ENCODE measurements around the gene GSDMA. TPM values are rescaled to one million over a fixed set of nuclear protein-coding genes. Genes with fewer than 3 reads are reported as not detected.

GSDMA gene
- polyA plus RNA-seq, 4 donors, result 0.04 to 0.63 (median 0.54) TPM; not detected in 1

DNA sequence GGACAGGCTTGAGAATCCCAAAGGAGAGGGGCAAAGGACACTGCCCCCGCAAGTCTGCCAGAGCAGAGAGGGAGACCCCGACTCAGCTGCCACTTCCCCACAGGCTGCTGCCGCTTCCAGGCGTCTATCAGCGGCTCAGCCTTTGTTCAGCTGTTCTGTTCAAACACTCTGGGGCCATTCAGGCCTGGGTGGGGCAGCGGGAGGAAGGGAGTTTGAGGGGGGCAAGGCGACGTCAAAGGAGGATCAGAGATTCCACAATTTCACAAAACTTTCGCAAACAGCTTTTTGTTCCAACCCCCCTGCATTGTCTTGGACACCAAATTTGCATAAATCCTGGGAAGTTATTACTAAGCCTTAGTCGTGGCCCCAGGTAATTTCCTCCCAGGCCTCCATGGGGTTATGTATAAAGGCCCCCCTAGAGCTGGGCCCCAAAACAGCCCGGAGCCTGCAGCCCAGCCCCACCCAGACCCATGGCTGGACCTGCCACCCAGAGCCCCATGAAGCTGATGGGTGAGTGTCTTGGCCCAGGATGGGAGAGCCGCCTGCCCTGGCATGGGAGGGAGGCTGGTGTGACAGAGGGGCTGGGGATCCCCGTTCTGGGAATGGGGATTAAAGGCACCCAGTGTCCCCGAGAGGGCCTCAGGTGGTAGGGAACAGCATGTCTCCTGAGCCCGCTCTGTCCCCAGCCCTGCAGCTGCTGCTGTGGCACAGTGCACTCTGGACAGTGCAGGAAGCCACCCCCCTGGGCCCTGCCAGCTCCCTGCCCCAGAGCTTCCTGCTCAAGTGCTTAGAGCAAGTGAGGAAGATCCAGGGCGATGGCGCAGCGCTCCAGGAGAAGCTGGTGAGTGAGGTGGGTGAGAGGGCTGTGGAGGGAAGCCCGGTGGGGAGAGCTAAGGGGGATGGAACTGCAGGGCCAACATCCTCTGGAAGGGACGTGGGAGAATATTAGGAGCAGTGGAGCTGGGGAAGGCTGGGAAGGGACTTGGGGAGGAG, 52.5 kb downstream of the GSDMA start, which contains the start of gene CSF3:
Gene CSF3 (plus strand): TSS at position 436 of the 993 bp plus-strand sequence. CDS start 35 bp downstream, at position 471.
- FAIRE-seq, result no peak
- Histone ChIP-seq H3K27me3 (ENCODE audit: control insufficient read depth in 3 of 3, insufficient read depth in 3 of 3, low read length in 3 of 3) (no peaks in the 10 kb centered on the region), H3K4me3 (ENCODE audit: low read depth in 1 of 3, low read length in 3 of 3) (no peak within 1 kb of the TSS), H3K27ac (ENCODE audit: low read depth in 1 of 3, low read length in 2 of 3) (peak within 1 kb of the TSS in 1 of 3 donors; percentile 7), H3K9me3 (ENCODE audit: control insufficient read depth in 2 of 2, insufficient read depth in 1 of 2, low read depth in 1 of 2, low read length in 1 of 2) (no peaks in the 10 kb centered on the region), H3K4me1 (ENCODE audit: control insufficient read depth in 3 of 3, insufficient read depth in 2 of 3, low read depth in 1 of 3, low read length in 2 of 3) (peaks cover 0 to 16% (median 0%) of the 10 kb centered on the region in 3 donors), H3K36me3 (ENCODE audit: control insufficient read depth in 3 of 3, insufficient read depth in 2 of 3, low read depth in 1 of 3, low read length in 3 of 3) (peaks cover 6 to 33% (median 7%) of the 10 kb centered on the region in 3 donors)
- peak; percentile 54 to 59 for DNase-seq
- WGBS, 3 donors, result 11 to 47% (median 28%) methylated on average over 19 to 20 of the region's 20 CpGs

DNA sequence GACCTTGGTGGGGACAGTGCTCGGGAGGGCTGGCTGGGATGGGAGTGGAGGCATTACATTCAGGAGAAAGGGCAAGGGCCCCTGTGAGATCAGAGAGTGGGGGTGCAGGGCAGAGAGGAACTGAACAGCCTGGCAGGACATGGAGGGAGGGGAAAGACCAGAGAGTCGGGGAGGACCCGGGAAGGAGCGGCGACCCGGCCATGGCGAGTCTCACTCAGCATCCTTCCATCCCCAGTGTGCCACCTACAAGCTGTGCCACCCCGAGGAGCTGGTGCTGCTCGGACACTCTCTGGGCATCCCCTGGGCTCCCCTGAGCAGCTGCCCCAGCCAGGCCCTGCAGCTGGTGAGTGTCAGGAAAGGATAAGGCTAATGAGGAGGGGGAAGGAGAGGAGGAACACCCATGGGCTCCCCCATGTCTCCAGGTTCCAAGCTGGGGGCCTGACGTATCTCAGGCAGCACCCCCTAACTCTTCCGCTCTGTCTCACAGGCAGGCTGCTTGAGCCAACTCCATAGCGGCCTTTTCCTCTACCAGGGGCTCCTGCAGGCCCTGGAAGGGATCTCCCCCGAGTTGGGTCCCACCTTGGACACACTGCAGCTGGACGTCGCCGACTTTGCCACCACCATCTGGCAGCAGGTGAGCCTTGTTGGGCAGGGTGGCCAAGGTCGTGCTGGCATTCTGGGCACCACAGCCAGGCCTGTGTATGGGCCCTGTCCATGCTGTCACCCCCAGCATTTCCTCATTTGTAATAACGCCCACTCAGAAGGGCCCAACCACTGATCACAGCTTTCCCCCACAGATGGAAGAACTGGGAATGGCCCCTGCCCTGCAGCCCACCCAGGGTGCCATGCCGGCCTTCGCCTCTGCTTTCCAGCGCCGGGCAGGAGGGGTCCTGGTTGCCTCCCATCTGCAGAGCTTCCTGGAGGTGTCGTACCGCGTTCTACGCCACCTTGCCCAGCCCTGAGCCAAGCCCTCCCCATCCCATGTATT, 53.5 kb downstream of the GSDMA start:
- Histone ChIP-seq H3K4me3 (ENCODE audit: low read depth in 1 of 3, low read length in 3 of 3) (no peak overlapping the region), H3K36me3 (ENCODE audit: control insufficient read depth in 3 of 3, insufficient read depth in 2 of 3, low read depth in 1 of 3, low read length in 3 of 3) (peaks cover 6 to 43% (median 8%) of the 10 kb centered on the region in 3 donors), H3K27ac (ENCODE audit: low read depth in 1 of 3, low read length in 2 of 3) (no peak overlapping the region), H3K27me3 (ENCODE audit: control insufficient read depth in 3 of 3, insufficient read depth in 3 of 3, low read length in 3 of 3) (no peaks in the 10 kb centered on the region), H3K9me3 (ENCODE audit: control insufficient read depth in 2 of 2, insufficient read depth in 1 of 2, low read depth in 1 of 2, low read length in 1 of 2) (no peaks in the 10 kb centered on the region), H3K4me1 (ENCODE audit: control insufficient read depth in 3 of 3, insufficient read depth in 2 of 3, low read depth in 1 of 3, low read length in 2 of 3) (peaks cover 0 to 16% (median 0%) of the 10 kb centered on the region in 3 donors)
- FAIRE-seq (no peak), DNase-seq (no peak)
- 80 to 84% (median 82%) methylated on average over 22 to 26 of the region's 26 CpGs for WGBS, 3 donors

DNA sequence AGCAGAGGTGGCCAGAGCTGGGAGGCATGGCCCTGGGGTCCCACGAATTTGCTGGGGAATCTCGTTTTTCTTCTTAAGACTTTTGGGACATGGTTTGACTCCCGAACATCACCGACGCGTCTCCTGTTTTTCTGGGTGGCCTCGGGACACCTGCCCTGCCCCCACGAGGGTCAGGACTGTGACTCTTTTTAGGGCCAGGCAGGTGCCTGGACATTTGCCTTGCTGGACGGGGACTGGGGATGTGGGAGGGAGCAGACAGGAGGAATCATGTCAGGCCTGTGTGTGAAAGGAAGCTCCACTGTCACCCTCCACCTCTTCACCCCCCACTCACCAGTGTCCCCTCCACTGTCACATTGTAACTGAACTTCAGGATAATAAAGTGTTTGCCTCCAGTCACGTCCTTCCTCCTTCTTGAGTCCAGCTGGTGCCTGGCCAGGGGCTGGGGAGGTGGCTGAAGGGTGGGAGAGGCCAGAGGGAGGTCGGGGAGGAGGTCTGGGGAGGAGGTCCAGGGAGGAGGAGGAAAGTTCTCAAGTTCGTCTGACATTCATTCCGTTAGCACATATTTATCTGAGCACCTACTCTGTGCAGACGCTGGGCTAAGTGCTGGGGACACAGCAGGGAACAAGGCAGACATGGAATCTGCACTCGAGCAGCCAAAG, 54.7 kb downstream of the GSDMA start:
- Histone ChIP-seq H3K4me1 (ENCODE audit: control insufficient read depth in 3 of 3, insufficient read depth in 2 of 3, low read depth in 1 of 3, low read length in 2 of 3) (peaks cover 0 to 16% (median 0%) of the 10 kb centered on the region in 3 donors), H3K9me3 (ENCODE audit: control insufficient read depth in 2 of 2, insufficient read depth in 1 of 2, low read depth in 1 of 2, low read length in 1 of 2) (no peaks in the 10 kb centered on the region), H3K27ac (ENCODE audit: low read depth in 1 of 3, low read length in 2 of 3) (peak overlapping the region in 1 of 3 donors; percentile 26), H3K4me3 (ENCODE audit: low read depth in 1 of 3, low read length in 3 of 3) (no peak overlapping the region), H3K36me3 (ENCODE audit: control insufficient read depth in 3 of 3, insufficient read depth in 2 of 3, low read depth in 1 of 3, low read length in 3 of 3) (peaks cover 6 to 56% (median 20%) of the 10 kb centered on the region in 3 donors), H3K27me3 (ENCODE audit: control insufficient read depth in 3 of 3, insufficient read depth in 3 of 3, low read length in 3 of 3) (no peaks in the 10 kb centered on the region)
- FAIRE-seq, result no peak
- 56 to 59% (median 58%) methylated on average over 15 of the region's 15 CpGs for WGBS, 3 donors
- DNase-seq, result no peak

DNA sequence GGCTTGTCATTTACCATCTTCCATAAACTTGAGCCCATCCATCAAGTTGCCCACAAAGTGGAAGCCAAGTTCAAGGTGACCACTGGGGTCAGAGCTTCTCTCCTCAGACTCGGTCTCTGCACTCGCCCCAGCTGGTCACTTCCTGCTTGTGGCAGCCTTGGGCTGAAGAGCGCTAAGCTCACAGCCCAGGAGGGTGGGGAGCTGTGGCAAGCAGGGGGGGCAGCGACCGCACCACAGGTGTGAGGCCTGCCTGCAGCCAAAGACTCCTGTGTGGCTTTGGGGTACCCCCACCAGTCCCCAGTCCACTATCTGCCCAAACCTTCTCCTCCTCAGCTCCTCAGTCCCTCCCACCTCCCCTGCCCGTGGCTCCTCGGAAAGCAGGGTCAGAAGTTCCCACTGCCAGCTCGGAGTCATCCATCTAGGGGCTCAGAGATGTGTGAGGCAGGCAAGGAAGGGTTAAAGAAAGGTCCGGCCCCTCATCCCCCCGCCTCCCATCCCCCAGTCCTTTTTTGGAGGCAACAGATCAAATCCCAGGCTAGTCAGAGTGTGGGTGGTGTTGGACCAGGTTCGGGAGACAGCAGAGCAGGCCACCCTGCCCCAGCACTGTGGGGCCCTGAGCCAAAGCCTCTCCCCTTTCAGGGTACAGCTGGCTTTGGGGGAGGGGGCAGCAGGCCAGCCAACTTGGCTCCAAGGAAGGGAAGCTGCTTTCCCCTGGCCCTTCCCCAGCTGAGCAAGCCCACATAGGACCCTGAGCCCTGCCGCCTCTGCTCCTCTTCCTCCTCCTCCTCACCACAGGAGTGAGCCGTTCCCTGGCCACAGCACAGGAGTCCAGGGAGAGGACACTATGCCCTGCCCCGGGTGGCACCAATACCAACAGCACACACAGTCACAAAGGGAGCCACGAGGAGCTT, 55.7 kb downstream of the GSDMA start:
- peaks cover 0 to 20% (median 0%) of the 10 kb centered on the region in 3 donors for H3K4me1 ChIP-seq (ENCODE audit: control insufficient read depth in 3 of 3, insufficient read depth in 2 of 3, low read depth in 1 of 3, low read length in 2 of 3)
- FAIRE-seq (no peak), DNase-seq (no peak)
- H3K4me3 ChIP-seq (ENCODE audit: low read depth in 1 of 3, low read length in 3 of 3), result no peak overlapping the region
- peak overlapping the region in 1 of 3 donors; percentile 32 for H3K27ac ChIP-seq (ENCODE audit: low read depth in 1 of 3, low read length in 2 of 3)
- 52 to 65% (median 62%) methylated on average over 12 to 15 of the region's 15 CpGs for WGBS, 3 donors
- H3K9me3 ChIP-seq (ENCODE audit: control insufficient read depth in 2 of 2, insufficient read depth in 1 of 2, low read depth in 1 of 2, low read length in 1 of 2), result no peaks in the 10 kb centered on the region
- H3K36me3 ChIP-seq (ENCODE audit: control insufficient read depth in 3 of 3, insufficient read depth in 2 of 3, low read depth in 1 of 3, low read length in 3 of 3), result peaks cover 10 to 65% (median 22%) of the 10 kb centered on the region in 3 donors
- no peaks in the 10 kb centered on the region for H3K27me3 ChIP-seq (ENCODE audit: control insufficient read depth in 3 of 3, insufficient read depth in 3 of 3, low read length in 3 of 3)

DNA sequence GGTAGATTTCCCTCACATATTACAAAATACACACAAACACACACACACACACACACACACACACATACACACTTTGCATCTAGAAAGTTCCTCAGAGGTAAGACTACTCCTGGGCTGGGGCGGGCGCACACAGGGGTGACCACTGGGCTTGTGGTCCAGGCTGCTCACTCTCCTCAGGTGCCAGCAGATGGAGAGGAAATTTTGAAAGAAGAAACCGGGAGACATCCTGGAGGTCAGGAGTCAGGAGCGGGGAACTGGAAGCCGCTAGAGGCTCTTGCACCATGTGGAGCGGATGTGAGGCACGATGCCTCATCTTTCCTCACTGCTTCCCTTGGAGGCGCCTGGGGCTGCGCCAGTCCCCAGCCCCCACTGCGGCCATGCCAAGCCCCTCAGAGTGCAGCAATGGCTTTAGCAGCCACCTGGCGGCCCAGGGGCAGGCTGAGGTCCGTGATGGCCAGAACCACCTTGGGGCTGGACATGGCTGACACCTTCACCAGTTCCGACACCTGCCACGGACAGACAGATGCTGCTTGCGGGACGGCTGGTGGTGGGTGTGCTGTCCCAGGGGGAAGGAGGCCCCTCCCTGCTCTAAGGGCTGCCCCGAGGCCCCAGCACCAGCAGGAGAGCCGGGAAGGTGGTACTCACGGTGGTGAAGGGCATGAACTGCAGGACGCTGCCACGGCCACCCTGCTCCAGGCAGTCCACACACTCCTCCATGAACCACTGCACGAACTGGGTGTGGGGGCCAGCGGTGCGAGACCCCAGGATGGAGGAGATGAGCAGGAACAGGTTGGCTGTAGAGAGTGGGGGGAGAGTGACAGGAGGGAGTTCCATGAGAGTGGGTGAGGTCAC, 56.6 kb downstream of the GSDMA start:
- H3K9me3 ChIP-seq (ENCODE audit: control insufficient read depth in 2 of 2, insufficient read depth in 1 of 2, low read depth in 1 of 2, low read length in 1 of 2), result no peaks in the 10 kb centered on the region
- H3K27ac ChIP-seq (ENCODE audit: low read depth in 1 of 3, low read length in 2 of 3), result peak overlapping the region in 1 of 3 donors; percentile 32
- no peak overlapping the region for H3K4me3 ChIP-seq (ENCODE audit: low read depth in 1 of 3, low read length in 3 of 3)
- peaks cover 0 to 20% (median 0%) of the 10 kb centered on the region in 3 donors for H3K4me1 ChIP-seq (ENCODE audit: control insufficient read depth in 3 of 3, insufficient read depth in 2 of 3, low read depth in 1 of 3, low read length in 2 of 3)
- no peaks in the 10 kb centered on the region for H3K27me3 ChIP-seq (ENCODE audit: control insufficient read depth in 3 of 3, insufficient read depth in 3 of 3, low read length in 3 of 3)
- 84 to 92% (median 89%) methylated on average over 24 of the region's 24 CpGs for WGBS, 3 donors
- DNase-seq (no peak), FAIRE-seq (no peak)
- peaks cover 12 to 74% (median 22%) of the 10 kb centered on the region in 3 donors for H3K36me3 ChIP-seq (ENCODE audit: control insufficient read depth in 3 of 3, insufficient read depth in 2 of 3, low read depth in 1 of 3, low read length in 3 of 3)

DNA sequence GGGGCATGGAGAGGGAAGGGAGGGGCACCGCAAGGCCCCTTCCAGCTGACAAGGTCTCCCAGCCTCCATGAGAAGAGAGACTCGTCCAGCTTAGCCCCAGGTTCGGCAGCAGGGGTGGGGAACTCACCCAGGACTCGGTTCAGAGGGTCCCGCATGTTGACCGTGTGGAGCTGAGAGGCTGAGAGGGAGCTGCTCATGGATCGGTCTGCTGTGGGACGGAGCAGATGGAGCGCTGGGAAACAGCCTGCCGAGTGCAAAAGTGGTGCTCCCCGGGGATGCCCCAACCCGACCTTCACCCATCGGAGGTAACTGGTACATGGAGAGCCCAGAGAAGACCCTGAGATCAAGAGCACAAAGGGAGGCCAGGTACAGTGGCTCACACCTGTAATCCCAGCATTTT, 57.3 kb downstream of the GSDMA start:
- no peak for FAIRE-seq
- H3K4me3 ChIP-seq (ENCODE audit: low read depth in 1 of 3, low read length in 3 of 3), result no peak overlapping the region
- WGBS, 3 donors, result 92 to 93% (median 92%) methylated on average over 13 of the region's 13 CpGs
- no peaks in the 10 kb centered on the region for H3K9me3 ChIP-seq (ENCODE audit: control insufficient read depth in 2 of 2, insufficient read depth in 1 of 2, low read depth in 1 of 2, low read length in 1 of 2)
- no peak for DNase-seq
- no peak overlapping the region for H3K27ac ChIP-seq (ENCODE audit: low read depth in 1 of 3, low read length in 2 of 3)
- H3K4me1 ChIP-seq (ENCODE audit: control insufficient read depth in 3 of 3, insufficient read depth in 2 of 3, low read depth in 1 of 3, low read length in 2 of 3), result peaks cover 0 to 12% (median 0%) of the 10 kb centered on the region in 3 donors
- H3K27me3 ChIP-seq (ENCODE audit: control insufficient read depth in 3 of 3, insufficient read depth in 3 of 3, low read length in 3 of 3), result no peaks in the 10 kb centered on the region
- peaks cover 12 to 80% (median 22%) of the 10 kb centered on the region in 3 donors for H3K36me3 ChIP-seq (ENCODE audit: control insufficient read depth in 3 of 3, insufficient read depth in 2 of 3, low read depth in 1 of 3, low read length in 3 of 3)

Measured in small intestine (tissue), 7 donors.